DND-41 (cell line): ENCODE data around the gene REPS1.

Experiments
- ATAC-seq: fragments of 200-7000 bp; cut with Tn5 transposase; 3 replicates; pipeline ENCODE4 v1.9.1; 2021; ENCODE audit warnings: low read depth; ENCODE audit not compliant: insufficient read depth
- DNase-seq: peaks from one replicate; pipeline ENCODE4 v3.0.0-alpha.2; 2020
- H2AFZ ChIP-seq: 2 replicates; pipeline ENCODE4 v1.6.0; 2012; ENCODE audit warnings: low read depth, low read length
- H3K27ac ChIP-seq: 2 replicates; pipeline ENCODE4 v1.5.1; 2012; ENCODE audit warnings: low read length, inconsistent platforms
- H3K27me3 ChIP-seq: fragments of 200-600 bp; sonication (generic); 2 replicates; pipeline ENCODE4 v1.6.0; 2012; ENCODE audit warnings: low read length, mild to moderate bottlenecking, inconsistent platforms; ENCODE audit not compliant: insufficient read depth, poor library complexity
- H3K36me3 ChIP-seq: 2 replicates; pipeline ENCODE4 v1.5.1; 2012; ENCODE audit warnings: low read length, inconsistent platforms; ENCODE audit not compliant: insufficient read depth
- H3K4me1 ChIP-seq: 2 replicates; pipeline ENCODE4 v1.5.1; 2012; ENCODE audit warnings: mild to moderate bottlenecking, low read length; ENCODE audit not compliant: insufficient read depth
- H3K4me2 ChIP-seq: 2 replicates; pipeline ENCODE4 v1.6.0; 2012; ENCODE audit warnings: mild to moderate bottlenecking, moderate library complexity, low read length, inconsistent platforms; ENCODE audit not compliant: insufficient read depth
- H3K4me3 ChIP-seq, 2 experiments: fragments of 200-600 bp in 1 of 2; shearing (Covaris generic) in 1 of 2; 2 replicates each; pipeline ENCODE4 v1.5.1; 2012 to 2016; ENCODE audit warnings: inconsistent platforms in 2 of 2, low read length in 2 of 2, mild to moderate bottlenecking in 2 of 2, low read depth in 1 of 2, moderate library complexity in 1 of 2
- H3K79me2 ChIP-seq: 2 replicates; pipeline ENCODE4 v1.6.0; 2012; ENCODE audit warnings: low read length, inconsistent platforms; ENCODE audit not compliant: insufficient read depth
- H3K9ac ChIP-seq: 2 replicates; pipeline ENCODE4 v1.6.0; 2012; ENCODE audit warnings: low read depth, mild to moderate bottlenecking, inconsistent platforms, low read length, moderate library complexity
- H3K9me3 ChIP-seq: 2 replicates; pipeline ENCODE4 v1.5.1; 2012; ENCODE audit warnings: low read length, moderate library complexity, mild to moderate bottlenecking, inconsistent platforms; ENCODE audit not compliant: insufficient read depth, severe bottlenecking
- H4K20me1 ChIP-seq: 2 replicates; pipeline ENCODE4 v1.6.0; 2012; ENCODE audit warnings: low read length; ENCODE audit not compliant: insufficient read depth
- CTCF ChIP-seq: IDR thresholded peaks from 2 replicates; pipeline ENCODE4 v1.5.1; 2012; ENCODE audit warnings: borderline replicate concordance, low read length, moderate library complexity, mild to moderate bottlenecking; ENCODE audit not compliant: poor library complexity, severe bottlenecking; ENCODE audit errors: extremely low read depth
- EZH2 ChIP-seq: IDR thresholded peaks from 3 replicates; pipeline ENCODE4 v1.6.1; 2012; ENCODE audit warnings: borderline replicate concordance, low read depth, mild to moderate bottlenecking, moderate library complexity, low read length, inconsistent platforms; ENCODE audit not compliant: severe bottlenecking

The REPS1 gene

GRCh38 chr6:138856654-138857053, 131.4 kb downstream of the REPS1 start:
- TF ChIP-seq CTCF = no peak
- TF ChIP-seq EZH2 = no peak
- Histone ChIP-seq H4K20me1 (no peaks in the 10 kb centered on the region), H3K9ac (no peak overlapping the region), H3K27ac (no peak overlapping the region), H2AFZ (no peak overlapping the region), H3K4me2 (no peak overlapping the region), H3K9me3 (no peaks in the 10 kb centered on the region), H3K4me1 (no peaks in the 10 kb centered on the region), H3K27me3 (no peaks in the 10 kb centered on the region), H3K79me2 (no peaks in the 10 kb centered on the region), H3K36me3 (no peaks in the 10 kb centered on the region), H3K4me3 (no peak overlapping the region)
- ATAC-seq = no peak
- no peak for DNase-seq
